BE2C (cell line): ENCODE measurements around the gene FNBP1L.

Experiments
- DNase-seq: peaks from one replicate; pipeline ENCODE4 v3.0.0-alpha.2; 2020
- H3K27me3 ChIP-seq: fragments of 250-450 bp; sonication (Bioruptor Pico); 2 replicates; pipeline ENCODE4 v1.5.1; 2020; ENCODE audit warnings: mild to moderate bottlenecking
- H3K36me3 ChIP-seq: fragments of 250-450 bp; sonication (Bioruptor Pico); 2 replicates; pipeline ENCODE4 v1.5.1; 2020; ENCODE audit warnings: mild to moderate bottlenecking
- H3K4me1 ChIP-seq: fragments of 250-450 bp; sonication (Bioruptor Pico); 2 replicates; pipeline ENCODE4 v1.5.1; 2020
- H3K4me3 ChIP-seq: 2 replicates; pipeline ENCODE4 v1.5.1; 2011; ENCODE audit warnings: low read depth, low read length
- H3K9me3 ChIP-seq: fragments of 250-450 bp; sonication (Bioruptor Pico); 2 replicates; pipeline ENCODE4 v1.5.1; 2020
- TF ChIP-seq, protein P1 (sequence below): IDR thresholded peaks from 2 replicates; pipeline ENCODE4 v1.5.1; 2012; ENCODE audit warnings: mild to moderate bottlenecking, low read depth, low read length

The FNBP1L gene

DNA sequence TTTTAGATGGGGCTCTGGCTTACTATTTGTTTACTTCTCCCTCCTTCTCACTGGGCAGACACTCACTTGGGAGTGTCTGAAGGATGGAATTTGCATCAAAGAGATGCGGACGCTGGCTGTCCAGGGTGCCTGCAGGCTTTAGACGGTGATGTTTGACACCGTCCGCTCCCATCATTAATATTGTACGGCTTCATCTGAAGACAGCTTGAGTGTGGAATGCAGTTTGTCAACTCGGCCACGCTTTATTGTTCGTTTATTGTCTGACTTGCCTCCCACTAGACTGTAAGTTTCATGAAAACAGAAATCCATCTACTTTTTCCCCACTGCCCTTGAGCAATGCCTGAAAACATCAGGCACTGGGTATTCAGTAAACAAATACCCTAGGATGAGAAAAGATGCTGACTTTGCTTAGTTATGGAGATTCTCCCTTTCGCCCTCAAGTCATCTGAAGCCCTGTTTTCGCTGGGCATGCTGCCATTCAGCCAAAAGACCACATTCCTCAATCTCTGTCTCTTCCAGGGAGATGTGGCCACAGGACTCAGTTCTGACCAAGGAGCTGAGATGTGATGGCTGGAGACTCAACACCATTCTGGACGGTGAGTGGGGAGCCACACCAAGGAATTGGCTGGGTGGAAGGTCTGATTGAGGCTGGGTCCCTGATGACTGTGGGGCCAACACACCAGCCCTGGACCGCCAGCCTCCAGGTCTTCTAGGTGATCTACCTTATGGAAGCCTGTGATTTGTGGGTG lies 146.1 kb downstream of the FNBP1L start:
- TF ChIP-seq, protein P1, sequence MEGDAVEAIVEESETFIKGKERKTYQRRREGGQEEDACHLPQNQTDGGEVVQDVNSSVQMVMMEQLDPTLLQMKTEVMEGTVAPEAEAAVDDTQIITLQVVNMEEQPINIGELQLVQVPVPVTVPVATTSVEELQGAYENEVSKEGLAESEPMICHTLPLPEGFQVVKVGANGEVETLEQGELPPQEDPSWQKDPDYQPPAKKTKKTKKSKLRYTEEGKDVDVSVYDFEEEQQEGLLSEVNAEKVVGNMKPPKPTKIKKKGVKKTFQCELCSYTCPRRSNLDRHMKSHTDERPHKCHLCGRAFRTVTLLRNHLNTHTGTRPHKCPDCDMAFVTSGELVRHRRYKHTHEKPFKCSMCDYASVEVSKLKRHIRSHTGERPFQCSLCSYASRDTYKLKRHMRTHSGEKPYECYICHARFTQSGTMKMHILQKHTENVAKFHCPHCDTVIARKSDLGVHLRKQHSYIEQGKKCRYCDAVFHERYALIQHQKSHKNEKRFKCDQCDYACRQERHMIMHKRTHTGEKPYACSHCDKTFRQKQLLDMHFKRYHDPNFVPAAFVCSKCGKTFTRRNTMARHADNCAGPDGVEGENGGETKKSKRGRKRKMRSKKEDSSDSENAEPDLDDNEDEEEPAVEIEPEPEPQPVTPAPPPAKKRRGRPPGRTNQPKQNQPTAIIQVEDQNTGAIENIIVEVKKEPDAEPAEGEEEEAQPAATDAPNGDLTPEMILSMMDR = no peak
- DNase-seq = no peak
- Histone ChIP-seq H3K36me3 (peaks cover 5% of the 10 kb centered on the region), H3K9me3 (no peaks in the 10 kb centered on the region), H3K4me3 (no peak overlapping the region), H3K4me1 (peaks cover 29% of the 10 kb centered on the region), H3K27me3 (no peaks in the 10 kb centered on the region)

DNA sequence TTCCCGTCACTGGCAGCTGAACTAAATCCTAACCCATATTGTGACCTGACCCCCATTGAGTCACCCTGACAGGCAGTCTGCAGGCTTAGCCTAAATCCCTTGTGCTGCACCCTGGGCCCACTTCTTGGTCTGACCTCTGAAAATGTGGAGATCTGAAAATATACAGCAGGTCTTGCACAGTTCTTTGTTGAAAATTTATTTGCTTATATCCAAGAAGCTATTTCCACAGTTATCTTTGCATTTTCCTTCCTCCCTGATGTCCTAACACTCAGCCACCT lies 146.6 kb downstream of the FNBP1L start:
- no peak for DNase-seq
- TF ChIP-seq, protein P1 = no peak
- H3K36me3 ChIP-seq = no peaks in the 10 kb centered on the region; the same call in 1 of the 2 replicates
- H3K4me1 ChIP-seq = peaks cover 33% of the 10 kb centered on the region
- no peak overlapping the region for H3K4me3 ChIP-seq
- H3K9me3 ChIP-seq = no peaks in the 10 kb centered on the region
- H3K27me3 ChIP-seq = no peaks in the 10 kb centered on the region

- Histone ChIP-seq H3K27me3 (no peaks in the 10 kb centered on the region), H3K36me3 (no peaks in the 10 kb centered on the region; the same call in 1 of the 2 replicates), H3K9me3 (no peaks in the 10 kb centered on the region), H3K4me3 (no peak overlapping the region), H3K4me1 (peaks cover 33% of the 10 kb centered on the region)
- no peak for DNase-seq
- TF ChIP-seq, protein P1 = no peak
Observed at GRCh38 chr1:93595266-93595665, 147.3 kb downstream of the FNBP1L start.

- no peaks in the 10 kb centered on the region for H3K9me3 ChIP-seq
- DNase-seq = no peak
- peaks cover 33% of the 10 kb centered on the region for H3K4me1 ChIP-seq
- H3K27me3 ChIP-seq = no peaks in the 10 kb centered on the region
- TF ChIP-seq, protein P1 = no peak
- no peaks in the 10 kb centered on the region; the same call in 1 of the 2 replicates for H3K36me3 ChIP-seq
- H3K4me3 ChIP-seq = no peak overlapping the region
Observed at GRCh38 chr1:93595743-93596142, 147.8 kb downstream of the FNBP1L start.

GRCh38 chr1:93596329-93597089 lies 148.6 kb downstream of the FNBP1L start:
- no peak overlapping the region for H3K4me3 ChIP-seq
- H3K36me3 ChIP-seq = no peaks in the 10 kb centered on the region
- TF ChIP-seq, protein P1 = no peak
- DNase-seq = no peak
- H3K4me1 ChIP-seq = peaks cover 33% of the 10 kb centered on the region
- H3K27me3 ChIP-seq = no peaks in the 10 kb centered on the region
- H3K9me3 ChIP-seq = no peaks in the 10 kb centered on the region

DNA sequence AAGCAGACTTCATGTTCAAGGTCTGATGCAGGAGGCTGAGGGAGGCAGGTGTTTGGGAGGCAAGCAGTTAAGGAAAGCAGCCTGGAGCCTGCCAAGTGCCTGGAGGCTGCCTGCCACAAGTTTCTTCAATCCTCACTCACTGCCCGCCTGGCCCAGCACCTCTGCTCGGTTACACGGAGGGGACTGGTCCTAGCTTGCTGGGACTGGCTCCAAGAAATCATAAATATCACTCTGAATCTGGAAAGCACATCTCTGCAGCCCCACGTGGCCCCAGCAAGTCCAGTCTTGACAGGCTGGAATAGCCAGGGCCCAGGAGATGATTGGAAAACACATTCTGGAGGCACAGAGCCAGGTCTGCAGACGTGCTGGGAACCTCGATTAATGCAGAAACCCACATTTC lies 149.8 kb downstream of the FNBP1L start:
- Histone ChIP-seq H3K36me3 (no peaks in the 10 kb centered on the region), H3K4me3 (no peak overlapping the region), H3K27me3 (no peaks in the 10 kb centered on the region), H3K9me3 (no peaks in the 10 kb centered on the region), H3K4me1 (peaks cover 25% of the 10 kb centered on the region)
- peak; percentile 76 for DNase-seq
- TF ChIP-seq, protein P1 = no peak
